ENCODE results near the gene SKI. TPM values are rescaled to one million over a fixed set of nuclear protein-coding genes. Genes with fewer than 3 reads are reported as not detected.
A peak's percentile ranks its signal among the peaks of the same experiment; 100 is the strongest.

SKI gene
- total and polyA plus RNA-seq, 9 of the 15 experiments (the other 6 are each of a cell fraction or from before 2014, with no cell fraction given): 0.10 to 60.5 (median 4.6) TPM

DNA sequence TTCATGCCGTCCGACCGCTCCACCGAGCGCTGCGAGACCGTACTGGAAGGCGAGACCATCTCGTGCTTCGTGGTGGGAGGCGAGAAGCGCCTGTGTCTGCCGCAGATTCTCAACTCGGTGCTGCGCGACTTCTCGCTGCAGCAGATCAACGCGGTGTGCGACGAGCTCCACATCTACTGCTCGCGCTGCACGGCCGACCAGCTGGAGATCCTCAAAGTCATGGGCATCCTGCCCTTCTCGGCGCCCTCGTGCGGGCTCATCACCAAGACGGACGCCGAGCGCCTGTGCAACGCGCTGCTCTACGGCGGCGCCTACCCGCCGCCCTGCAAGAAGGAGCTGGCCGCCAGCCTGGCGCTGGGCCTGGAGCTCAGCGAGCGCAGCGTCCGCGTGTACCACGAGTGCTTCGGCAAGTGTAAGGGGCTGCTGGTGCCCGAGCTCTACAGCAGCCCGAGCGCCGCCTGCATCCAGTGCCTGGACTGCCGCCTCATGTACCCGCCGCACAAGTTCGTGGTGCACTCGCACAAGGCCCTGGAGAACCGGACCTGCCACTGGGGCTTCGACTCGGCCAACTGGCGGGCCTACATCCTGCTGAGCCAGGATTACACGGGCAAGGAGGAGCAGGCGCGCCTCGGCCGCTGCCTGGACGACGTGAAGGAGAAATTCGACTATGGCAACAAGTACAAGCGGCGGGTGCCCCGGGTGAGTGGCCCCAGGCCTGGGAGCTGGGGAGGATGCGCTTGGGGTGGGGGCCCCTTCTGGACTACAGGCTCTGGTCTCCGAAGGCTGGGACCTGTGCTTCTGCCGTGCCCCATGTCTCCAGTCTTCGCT lies 1.1 kb downstream of the SKI start (continued):
- TF ChIP-seq MYC (IDR thresholded peaks at IDR 0.05; ENCODE audit: low read depth, low read length) (peak; percentile 41), MYC (CRISPR knock-in tag; IDR thresholded peaks at IDR 0.05; ENCODE audit: borderline replicate concordance, low read depth) (no peak), SOX6 (IDR thresholded peaks at IDR 0.05) (no peak), FOXM1 (IDR thresholded peaks at IDR 0.05; ENCODE audit: low read depth) (no peak), FOXM1 (CRISPR knock-in tag; IDR thresholded peaks at IDR 0.05; ENCODE audit: low read depth) (no peak; the same call in 1 of the 2 replicates), SRSF9 (IDR thresholded peaks at IDR 0.05; ENCODE audit: borderline replicate concordance, low read depth, low read length) (no peak), L3MBTL2 (IDR thresholded peaks at IDR 0.05) (peak; percentile 95), ETV5 (CRISPR knock-in tag; IDR thresholded peaks at IDR 0.05; ENCODE audit: low read depth) (0 out of 2 replicates have a peak, but pooled peaks have one; percentile 36), NCOR1 (IDR thresholded peaks at IDR 0.05) (no peak), TCF7 (IDR thresholded peaks at IDR 0.05; ENCODE audit: borderline replicate concordance) (no peak), GTF2E2 (tag; IDR thresholded peaks at IDR 0.05) (no peak), ZKSCAN1 (IDR thresholded peaks at IDR 0.05; ENCODE audit: low read depth, low read length) (no peak), MCM7 (IDR thresholded peaks at IDR 0.05) (no peak), LARP7 (IDR thresholded peaks at IDR 0.05) (no peak), XRCC3 (IDR thresholded peaks at IDR 0.05) (no peak), ZNF583 (CRISPR knock-in tag; IDR thresholded peaks at IDR 0.05) (no peak)
- TF ChIP-seq, protein P1, sequence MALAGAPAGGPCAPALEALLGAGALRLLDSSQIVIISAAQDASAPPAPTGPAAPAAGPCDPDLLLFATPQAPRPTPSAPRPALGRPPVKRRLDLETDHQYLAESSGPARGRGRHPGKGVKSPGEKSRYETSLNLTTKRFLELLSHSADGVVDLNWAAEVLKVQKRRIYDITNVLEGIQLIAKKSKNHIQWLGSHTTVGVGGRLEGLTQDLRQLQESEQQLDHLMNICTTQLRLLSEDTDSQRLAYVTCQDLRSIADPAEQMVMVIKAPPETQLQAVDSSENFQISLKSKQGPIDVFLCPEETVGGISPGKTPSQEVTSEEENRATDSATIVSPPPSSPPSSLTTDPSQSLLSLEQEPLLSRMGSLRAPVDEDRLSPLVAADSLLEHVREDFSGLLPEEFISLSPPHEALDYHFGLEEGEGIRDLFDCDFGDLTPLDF (CRISPR knock-in tag; IDR thresholded peaks at IDR 0.05): no peak
- TF ChIP-seq, protein P2, sequence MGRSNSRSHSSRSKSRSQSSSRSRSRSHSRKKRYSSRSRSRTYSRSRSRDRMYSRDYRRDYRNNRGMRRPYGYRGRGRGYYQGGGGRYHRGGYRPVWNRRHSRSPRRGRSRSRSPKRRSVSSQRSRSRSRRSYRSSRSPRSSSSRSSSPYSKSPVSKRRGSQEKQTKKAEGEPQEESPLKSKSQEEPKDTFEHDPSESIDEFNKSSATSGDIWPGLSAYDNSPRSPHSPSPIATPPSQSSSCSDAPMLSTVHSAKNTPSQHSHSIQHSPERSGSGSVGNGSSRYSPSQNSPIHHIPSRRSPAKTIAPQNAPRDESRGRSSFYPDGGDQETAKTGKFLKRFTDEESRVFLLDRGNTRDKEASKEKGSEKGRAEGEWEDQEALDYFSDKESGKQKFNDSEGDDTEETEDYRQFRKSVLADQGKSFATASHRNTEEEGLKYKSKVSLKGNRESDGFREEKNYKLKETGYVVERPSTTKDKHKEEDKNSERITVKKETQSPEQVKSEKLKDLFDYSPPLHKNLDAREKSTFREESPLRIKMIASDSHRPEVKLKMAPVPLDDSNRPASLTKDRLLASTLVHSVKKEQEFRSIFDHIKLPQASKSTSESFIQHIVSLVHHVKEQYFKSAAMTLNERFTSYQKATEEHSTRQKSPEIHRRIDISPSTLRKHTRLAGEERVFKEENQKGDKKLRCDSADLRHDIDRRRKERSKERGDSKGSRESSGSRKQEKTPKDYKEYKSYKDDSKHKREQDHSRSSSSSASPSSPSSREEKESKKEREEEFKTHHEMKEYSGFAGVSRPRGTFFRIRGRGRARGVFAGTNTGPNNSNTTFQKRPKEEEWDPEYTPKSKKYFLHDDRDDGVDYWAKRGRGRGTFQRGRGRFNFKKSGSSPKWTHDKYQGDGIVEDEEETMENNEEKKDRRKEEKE (IDR thresholded peaks at IDR 0.05; ENCODE audit: borderline replicate concordance in 1 of 2, control insufficient read depth in 1 of 2, low read depth in 2 of 2, low read length in 1 of 2): no peak
- TF ChIP-seq, protein P3, sequence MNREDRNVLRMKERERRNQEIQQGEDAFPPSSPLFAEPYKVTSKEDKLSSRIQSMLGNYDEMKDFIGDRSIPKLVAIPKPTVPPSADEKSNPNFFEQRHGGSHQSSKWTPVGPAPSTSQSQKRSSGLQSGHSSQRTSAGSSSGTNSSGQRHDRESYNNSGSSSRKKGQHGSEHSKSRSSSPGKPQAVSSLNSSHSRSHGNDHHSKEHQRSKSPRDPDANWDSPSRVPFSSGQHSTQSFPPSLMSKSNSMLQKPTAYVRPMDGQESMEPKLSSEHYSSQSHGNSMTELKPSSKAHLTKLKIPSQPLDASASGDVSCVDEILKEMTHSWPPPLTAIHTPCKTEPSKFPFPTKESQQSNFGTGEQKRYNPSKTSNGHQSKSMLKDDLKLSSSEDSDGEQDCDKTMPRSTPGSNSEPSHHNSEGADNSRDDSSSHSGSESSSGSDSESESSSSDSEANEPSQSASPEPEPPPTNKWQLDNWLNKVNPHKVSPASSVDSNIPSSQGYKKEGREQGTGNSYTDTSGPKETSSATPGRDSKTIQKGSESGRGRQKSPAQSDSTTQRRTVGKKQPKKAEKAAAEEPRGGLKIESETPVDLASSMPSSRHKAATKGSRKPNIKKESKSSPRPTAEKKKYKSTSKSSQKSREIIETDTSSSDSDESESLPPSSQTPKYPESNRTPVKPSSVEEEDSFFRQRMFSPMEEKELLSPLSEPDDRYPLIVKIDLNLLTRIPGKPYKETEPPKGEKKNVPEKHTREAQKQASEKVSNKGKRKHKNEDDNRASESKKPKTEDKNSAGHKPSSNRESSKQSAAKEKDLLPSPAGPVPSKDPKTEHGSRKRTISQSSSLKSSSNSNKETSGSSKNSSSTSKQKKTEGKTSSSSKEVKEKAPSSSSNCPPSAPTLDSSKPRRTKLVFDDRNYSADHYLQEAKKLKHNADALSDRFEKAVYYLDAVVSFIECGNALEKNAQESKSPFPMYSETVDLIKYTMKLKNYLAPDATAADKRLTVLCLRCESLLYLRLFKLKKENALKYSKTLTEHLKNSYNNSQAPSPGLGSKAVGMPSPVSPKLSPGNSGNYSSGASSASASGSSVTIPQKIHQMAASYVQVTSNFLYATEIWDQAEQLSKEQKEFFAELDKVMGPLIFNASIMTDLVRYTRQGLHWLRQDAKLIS (CRISPR knock-in tag; IDR thresholded peaks at IDR 0.05): no peak
- TF ChIP-seq, protein P4, sequence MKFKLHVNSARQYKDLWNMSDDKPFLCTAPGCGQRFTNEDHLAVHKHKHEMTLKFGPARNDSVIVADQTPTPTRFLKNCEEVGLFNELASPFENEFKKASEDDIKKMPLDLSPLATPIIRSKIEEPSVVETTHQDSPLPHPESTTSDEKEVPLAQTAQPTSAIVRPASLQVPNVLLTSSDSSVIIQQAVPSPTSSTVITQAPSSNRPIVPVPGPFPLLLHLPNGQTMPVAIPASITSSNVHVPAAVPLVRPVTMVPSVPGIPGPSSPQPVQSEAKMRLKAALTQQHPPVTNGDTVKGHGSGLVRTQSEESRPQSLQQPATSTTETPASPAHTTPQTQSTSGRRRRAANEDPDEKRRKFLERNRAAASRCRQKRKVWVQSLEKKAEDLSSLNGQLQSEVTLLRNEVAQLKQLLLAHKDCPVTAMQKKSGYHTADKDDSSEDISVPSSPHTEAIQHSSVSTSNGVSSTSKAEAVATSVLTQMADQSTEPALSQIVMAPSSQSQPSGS (CRISPR knock-in tag; IDR thresholded peaks at IDR 0.05): peak; percentile 40; the same call in 1 of the 2 replicates

Data from K562 (cell line).